MM.1S (cell line): ENCODE results near the gene KLF8.
A peak's percentile ranks its signal among the peaks of the same experiment; 100 is the strongest.

Experiments used
- DNase-seq: peaks from one replicate; pipeline ENCODE4 v3.0.0-alpha.2; 2015
- H2AFZ ChIP-seq: fragments of 300-600 bp; sonication (generic); 2 replicates; pipeline ENCODE4 v1.6.0; 2016; ENCODE audit warnings: antibody characterized with exemption, low read length
- H3F3A ChIP-seq: fragments of 300-600 bp; sonication (generic); 2 replicates; pipeline ENCODE4 v1.6.1; 2016; ENCODE audit warnings: mild to moderate bottlenecking, antibody characterized with exemption, low read length, moderate library complexity, mixed read lengths; ENCODE audit not compliant: insufficient read depth
- H3K27ac ChIP-seq: fragments of 300-600 bp; sonication (generic); 2 replicates; pipeline ENCODE4 v1.5.1; 2016; ENCODE audit warnings: mild to moderate bottlenecking, low read length
- H3K27me3 ChIP-seq: fragments of 300-600 bp; sonication (generic); replicated peaks from 2 replicates; pipeline ENCODE4 v1.6.0; 2016; ENCODE audit warnings: low read length; ENCODE audit not compliant: insufficient read depth
- H3K36me3 ChIP-seq: fragments of 300-600 bp; sonication (generic); replicated peaks from 2 replicates; pipeline ENCODE4 v1.6.1; 2016; ENCODE audit warnings: mild to moderate bottlenecking, low read length, mixed read lengths; ENCODE audit not compliant: insufficient read depth
- H3K4me1 ChIP-seq: fragments of 300-600 bp; sonication (generic); 2 replicates; pipeline ENCODE4 v1.6.1; 2016; ENCODE audit warnings: low read length, mixed read lengths
- H3K4me2 ChIP-seq: fragments of 300-600 bp; sonication (generic); 2 replicates; pipeline ENCODE4 v1.6.0; 2016; ENCODE audit warnings: low read depth, low read length
- H3K4me3 ChIP-seq: fragments of 300-600 bp; sonication (generic); 2 replicates; pipeline ENCODE4 v1.5.1; 2016; ENCODE audit warnings: low read length, mixed read lengths
- H3K79me2 ChIP-seq: fragments of 300-600 bp; sonication (generic); 2 replicates; pipeline ENCODE4 v1.6.1; 2016; ENCODE audit warnings: mixed run types, low read length, mixed read lengths
- H3K9ac ChIP-seq: fragments of 300-600 bp; sonication (generic); 2 replicates; pipeline ENCODE4 v1.6.1; 2016; ENCODE audit warnings: low read length, mixed read lengths
- H3K9me2 ChIP-seq: fragments of 300-600 bp; sonication (generic); replicated peaks from 2 replicates; pipeline ENCODE4 v1.6.1; 2016; ENCODE audit warnings: mild to moderate bottlenecking, low read length, mixed read lengths; ENCODE audit not compliant: insufficient read depth
- H3K9me3 ChIP-seq: fragments of 300-600 bp; sonication (generic); replicated peaks from 2 replicates; pipeline ENCODE4 v1.6.1; 2016; ENCODE audit warnings: mild to moderate bottlenecking, low read length, mixed read lengths; ENCODE audit not compliant: insufficient read depth
- H4K20me1 ChIP-seq: fragments of 300-600 bp; sonication (generic); 2 replicates; pipeline ENCODE4 v1.6.1; 2016; ENCODE audit warnings: mild to moderate bottlenecking, low read length, moderate library complexity, mixed read lengths; ENCODE audit not compliant: insufficient read depth
- CTCF ChIP-seq: fragments of 300-600 bp; sonication (generic); IDR thresholded peaks from 2 replicates; pipeline ENCODE4 v1.5.1; 2016; ENCODE audit warnings: antibody characterized with exemption, low read length, mixed read lengths
- EZH2 ChIP-seq: fragments of 300-600 bp; sonication (generic); optimal IDR thresholded peaks from 2 replicates; pipeline ENCODE3; 2017; ENCODE audit warnings: low read depth, mild to moderate bottlenecking, antibody characterized with exemption, low read length, mixed read lengths
- EZH2phosphoT487 ChIP-seq: fragments of 300-600 bp; sonication (generic); IDR thresholded peaks from 2 replicates; pipeline ENCODE4 v1.6.1; 2018; ENCODE audit warnings: antibody characterized with exemption, low read length

The KLF8 gene

GRCh38 chrX:56233682-56234081 is 1.5 kb downstream of the KLF8 start:
- no peaks in the 10 kb centered on the region for H3K9me2 ChIP-seq
- no peaks in the 10 kb centered on the region for H3K79me2 ChIP-seq
- H2AFZ ChIP-seq: no peak overlapping the region
- no peaks in the 10 kb centered on the region for H3K4me1 ChIP-seq
- H3K4me2 ChIP-seq: no peak overlapping the region
- no peaks in the 10 kb centered on the region for H4K20me1 ChIP-seq
- H3K36me3 ChIP-seq: no peaks in the 10 kb centered on the region
- no peaks in the 10 kb centered on the region for H3F3A ChIP-seq
- TF ChIP-seq CTCF: no peak
- TF ChIP-seq EZH2phosphoT487: no peak
- TF ChIP-seq EZH2: no peak
- no peak overlapping the region for H3K27ac ChIP-seq
- no peak overlapping the region for H3K9ac ChIP-seq
- H3K4me3 ChIP-seq: no peak overlapping the region
- H3K9me3 ChIP-seq: no peaks in the 10 kb centered on the region
- H3K27me3 ChIP-seq: no peaks in the 10 kb centered on the region
- DNase-seq: no peak

- no peaks in the 10 kb centered on the region for H3K79me2 ChIP-seq
- DNase-seq: peak; percentile 67
- no peaks in the 10 kb centered on the region for H3F3A ChIP-seq
- peak; percentile 70 for TF ChIP-seq CTCF
- TF ChIP-seq EZH2phosphoT487: no peak
- no peaks in the 10 kb centered on the region for H3K36me3 ChIP-seq
- no peak overlapping the region for H3K27ac ChIP-seq
- H3K4me3 ChIP-seq: no peak overlapping the region
- no peaks in the 10 kb centered on the region for H4K20me1 ChIP-seq
- H3K9me3 ChIP-seq: no peaks in the 10 kb centered on the region
- no peak overlapping the region for H3K9ac ChIP-seq
- H2AFZ ChIP-seq: peak overlapping the region; percentile 44; the same call in 1 of the 2 replicates
- H3K9me2 ChIP-seq: no peaks in the 10 kb centered on the region
- no peak overlapping the region for H3K4me2 ChIP-seq
- H3K4me1 ChIP-seq: no peaks in the 10 kb centered on the region
- no peaks in the 10 kb centered on the region for H3K27me3 ChIP-seq
Measured at GRCh38 chrX:56248492-56248891, 16.3 kb downstream of the KLF8 start.

- no peaks in the 10 kb centered on the region for H4K20me1 ChIP-seq
- H3K9me2 ChIP-seq: no peaks in the 10 kb centered on the region
- H3K27me3 ChIP-seq: no peaks in the 10 kb centered on the region
- H3K9me3 ChIP-seq: no peaks in the 10 kb centered on the region
- DNase-seq: no peak
- H2AFZ ChIP-seq: no peak overlapping the region
- TF ChIP-seq EZH2: no peak
- no peak for TF ChIP-seq EZH2phosphoT487
- TF ChIP-seq CTCF: no peak
- H3K79me2 ChIP-seq: no peaks in the 10 kb centered on the region
- no peak overlapping the region for H3K4me2 ChIP-seq
- no peaks in the 10 kb centered on the region for H3K4me1 ChIP-seq
- H3F3A ChIP-seq: no peaks in the 10 kb centered on the region
- no peak overlapping the region for H3K9ac ChIP-seq
- no peaks in the 10 kb centered on the region for H3K36me3 ChIP-seq
- H3K4me3 ChIP-seq: no peak overlapping the region
- no peak overlapping the region for H3K27ac ChIP-seq
Measured at GRCh38 chrX:56253832-56254703, 21.9 kb downstream of the KLF8 start.
